ENCODE measurements around the gene RAVER2. TPM values are rescaled to one million over a fixed set of nuclear protein-coding genes. Genes with fewer than 3 reads are reported as not detected.

The RAVER2 gene
- total and polyA plus RNA-seq, 4 donors = 20.3 to 27.1 (median 23.6) TPM

GRCh38 chr1:64745181-64745985 is 508 bp downstream of the RAVER2 start:
- under 1% methylated on average over 65 of the region's 67 CpGs for WGBS (ENCODE audit: insufficient coverage)
- Histone ChIP-seq H3K27ac (ENCODE audit: low read depth, low read length) (peak overlapping the region; percentile 86), H3K4me3 (ENCODE audit: low read depth, low read length) (peak overlapping the region; percentile 77), H3K36me3 (ENCODE audit: control insufficient read depth, insufficient read depth, low read length) (no peaks in the 10 kb centered on the region), H3K27me3 (ENCODE audit: control insufficient read depth, insufficient read depth, low read length) (no peaks in the 10 kb centered on the region), H3K4me1 (ENCODE audit: control insufficient read depth, insufficient read depth, low read length) (peaks cover 17% of the 10 kb centered on the region), H3K9me3 (ENCODE audit: control insufficient read depth, insufficient read depth, low read length) (no peaks in the 10 kb centered on the region)
- DNase-seq (ENCODE audit: low read depth in 4 of 6, low spot score in 6 of 6) = peak in 4 of 6 donors; percentile 31 to 80 (median 36)

- Histone ChIP-seq H3K4me1 (ENCODE audit: control insufficient read depth, insufficient read depth, low read length) (peaks cover 17% of the 10 kb centered on the region), H3K27ac (ENCODE audit: low read depth, low read length) (peak overlapping the region; percentile 86), H3K9me3 (ENCODE audit: control insufficient read depth, insufficient read depth, low read length) (no peaks in the 10 kb centered on the region), H3K4me3 (ENCODE audit: low read depth, low read length) (peak overlapping the region; percentile 77), H3K36me3 (ENCODE audit: control insufficient read depth, insufficient read depth, low read length) (no peaks in the 10 kb centered on the region), H3K27me3 (ENCODE audit: control insufficient read depth, insufficient read depth, low read length) (no peaks in the 10 kb centered on the region)
- WGBS (ENCODE audit: insufficient coverage) = no CpG with 5 or more reads among the region's 8 CpGs
- peak in 3 of 6 donors; percentile 38 to 77 (median 38) for DNase-seq (ENCODE audit: low read depth in 4 of 6, low spot score in 6 of 6)
These were observed 1.4 kb downstream of the RAVER2 start for GRCh38 chr1:64745986-64746940.

- H3K27ac ChIP-seq (ENCODE audit: low read depth, low read length) = no peak overlapping the region
- H3K4me1 ChIP-seq (ENCODE audit: control insufficient read depth, insufficient read depth, low read length) = peaks cover 17% of the 10 kb centered on the region
- no peak for DNase-seq (ENCODE audit: low read depth in 4 of 6, low spot score in 6 of 6)
These were observed 3.3 kb downstream of the RAVER2 start for GRCh38 chr1:64748222-64748621.

GRCh38 chr1:64748706-64749105 is 3.8 kb downstream of the RAVER2 start:
- Histone ChIP-seq H3K27ac (ENCODE audit: low read depth, low read length) (no peak overlapping the region), H3K27me3 (ENCODE audit: control insufficient read depth, insufficient read depth, low read length) (no peaks in the 10 kb centered on the region), H3K4me3 (ENCODE audit: low read depth, low read length) (no peak overlapping the region), H3K4me1 (ENCODE audit: control insufficient read depth, insufficient read depth, low read length) (peaks cover 17% of the 10 kb centered on the region), H3K36me3 (ENCODE audit: control insufficient read depth, insufficient read depth, low read length) (no peaks in the 10 kb centered on the region), H3K9me3 (ENCODE audit: control insufficient read depth, insufficient read depth, low read length) (no peaks in the 10 kb centered on the region)
- no peak for DNase-seq (ENCODE audit: low read depth in 4 of 6, low spot score in 6 of 6)
- WGBS (ENCODE audit: insufficient coverage) = 80% methylated on average over 4 of the region's 5 CpGs

More at GRCh38 chr1:64748222-64748621, 3.3 kb downstream of the RAVER2 start:
- Histone ChIP-seq H3K36me3 (ENCODE audit: control insufficient read depth, insufficient read depth, low read length) (no peaks in the 10 kb centered on the region), H3K9me3 (ENCODE audit: control insufficient read depth, insufficient read depth, low read length) (no peaks in the 10 kb centered on the region), H3K27me3 (ENCODE audit: control insufficient read depth, insufficient read depth, low read length) (no peaks in the 10 kb centered on the region), H3K4me3 (ENCODE audit: low read depth, low read length) (no peak overlapping the region)
- WGBS (ENCODE audit: insufficient coverage) = 42% methylated on average over 2 of the region's 3 CpGs

GRCh38 chr1:64750092-64750491 is 5.2 kb downstream of the RAVER2 start:
- Histone ChIP-seq H3K4me1 (ENCODE audit: control insufficient read depth, insufficient read depth, low read length) (peaks cover 15% of the 10 kb centered on the region), H3K9me3 (ENCODE audit: control insufficient read depth, insufficient read depth, low read length) (no peaks in the 10 kb centered on the region), H3K36me3 (ENCODE audit: control insufficient read depth, insufficient read depth, low read length) (no peaks in the 10 kb centered on the region), H3K4me3 (ENCODE audit: low read depth, low read length) (no peak overlapping the region), H3K27ac (ENCODE audit: low read depth, low read length) (no peak overlapping the region), H3K27me3 (ENCODE audit: control insufficient read depth, insufficient read depth, low read length) (no peaks in the 10 kb centered on the region)
- no CpG with 5 or more reads among the region's 1 CpG for WGBS (ENCODE audit: insufficient coverage)
- no peak for DNase-seq (ENCODE audit: low read depth in 4 of 6, low spot score in 6 of 6)

- no peak overlapping the region for H3K27ac ChIP-seq (ENCODE audit: low read depth, low read length)
- H3K9me3 ChIP-seq (ENCODE audit: control insufficient read depth, insufficient read depth, low read length) = no peaks in the 10 kb centered on the region
- H3K4me3 ChIP-seq (ENCODE audit: low read depth, low read length) = no peak overlapping the region
- H3K4me1 ChIP-seq (ENCODE audit: control insufficient read depth, insufficient read depth, low read length) = peaks cover 10% of the 10 kb centered on the region
- H3K27me3 ChIP-seq (ENCODE audit: control insufficient read depth, insufficient read depth, low read length) = no peaks in the 10 kb centered on the region
- H3K36me3 ChIP-seq (ENCODE audit: control insufficient read depth, insufficient read depth, low read length) = no peaks in the 10 kb centered on the region
- DNase-seq (ENCODE audit: low read depth in 4 of 6, low spot score in 6 of 6) = no peak
These were observed 6.0 kb downstream of the RAVER2 start for GRCh38 chr1:64750875-64751274.

GRCh38 chr1:64754173-64754572 is 9.3 kb downstream of the RAVER2 start:
- no peaks in the 10 kb centered on the region for H3K27me3 ChIP-seq (ENCODE audit: control insufficient read depth, insufficient read depth, low read length)
- no peak overlapping the region for H3K27ac ChIP-seq (ENCODE audit: low read depth, low read length)
- H3K4me1 ChIP-seq (ENCODE audit: control insufficient read depth, insufficient read depth, low read length) = peaks cover under 1% of the 10 kb centered on the region
- DNase-seq (ENCODE audit: low read depth in 4 of 6, low spot score in 6 of 6) = no peak
- no peak overlapping the region for H3K4me3 ChIP-seq (ENCODE audit: low read depth, low read length)
- no peaks in the 10 kb centered on the region for H3K36me3 ChIP-seq (ENCODE audit: control insufficient read depth, insufficient read depth, low read length)
- WGBS (ENCODE audit: insufficient coverage) = no CpG with 5 or more reads among the region's 3 CpGs
- H3K9me3 ChIP-seq (ENCODE audit: control insufficient read depth, insufficient read depth, low read length) = peaks cover 2% of the 10 kb centered on the region

GRCh38 chr1:64755361-64755760 is 10.5 kb downstream of the RAVER2 start:
- 11% methylated on average over 1 of the region's 2 CpGs for WGBS (ENCODE audit: insufficient coverage)

GRCh38 chr1:64756770-64757169 is 11.9 kb downstream of the RAVER2 start:
- H3K27me3 ChIP-seq (ENCODE audit: control insufficient read depth, insufficient read depth, low read length) = no peaks in the 10 kb centered on the region
- 17% methylated on average over 1 of the region's 1 CpG for WGBS (ENCODE audit: insufficient coverage)
- no peaks in the 10 kb centered on the region for H3K4me1 ChIP-seq (ENCODE audit: control insufficient read depth, insufficient read depth, low read length)
- H3K9me3 ChIP-seq (ENCODE audit: control insufficient read depth, insufficient read depth, low read length) = peaks cover 2% of the 10 kb centered on the region
- H3K4me3 ChIP-seq (ENCODE audit: low read depth, low read length) = no peak overlapping the region
- H3K27ac ChIP-seq (ENCODE audit: low read depth, low read length) = no peak overlapping the region
- no peaks in the 10 kb centered on the region for H3K36me3 ChIP-seq (ENCODE audit: control insufficient read depth, insufficient read depth, low read length)
- no peak for DNase-seq (ENCODE audit: low read depth in 4 of 6, low spot score in 6 of 6)

More at GRCh38 chr1:64755361-64755760, 10.5 kb downstream of the RAVER2 start:
- Histone ChIP-seq H3K36me3 (ENCODE audit: control insufficient read depth, insufficient read depth, low read length) (no peaks in the 10 kb centered on the region), H3K9me3 (ENCODE audit: control insufficient read depth, insufficient read depth, low read length) (peaks cover 2% of the 10 kb centered on the region), H3K4me3 (ENCODE audit: low read depth, low read length) (no peak overlapping the region), H3K27ac (ENCODE audit: low read depth, low read length) (no peak overlapping the region), H3K27me3 (ENCODE audit: control insufficient read depth, insufficient read depth, low read length) (no peaks in the 10 kb centered on the region), H3K4me1 (ENCODE audit: control insufficient read depth, insufficient read depth, low read length) (no peaks in the 10 kb centered on the region)
- DNase-seq (ENCODE audit: low read depth in 4 of 6, low spot score in 6 of 6) = no peak

All from spinal cord (tissue), 10 donors.